ENCODE measurements around the gene NEIL1.
"Not testable (repeated sequence)": the region's sequence is repeated elsewhere in the genome, so short reads cannot be mapped to it uniquely, and the experiment has no call there.

The NEIL1 gene
- long read RNA-seq, donor 1, partial matches to known transcripts = 0 of 4 reads
- long read RNA-seq, donor 1, other reads (novel, unspliced or antisense) = 0 of 4 reads
- long read RNA-seq, donor 2 = 0 reads
- long read RNA-seq, donor 3, partial matches to known transcripts = 0 of 5 reads
- long read RNA-seq, donor 3, other reads (novel, unspliced or antisense) = 0 of 5 reads
- long read RNA-seq, donor 4, partial matches to known transcripts = 13 of 23 reads
- long read RNA-seq, donor 4, other reads (novel, unspliced or antisense) = 6 of 23 reads
- long read RNA-seq, donor 5, partial matches to known transcripts = 23 of 24 reads
- long read RNA-seq, donor 5, other reads (novel, unspliced or antisense) = 0 of 24 reads
- long read RNA-seq, donor 6, partial matches to known transcripts = 7 of 7 reads
- long read RNA-seq, donor 6, other reads (novel, unspliced or antisense) = 0 of 7 reads
- long read RNA-seq, donor 7 = 0 reads
- long read RNA-seq, donor 8, partial matches to known transcripts = 0 of 4 reads
- long read RNA-seq, donor 8, other reads (novel, unspliced or antisense) = 0 of 4 reads

- no peak for DNase-seq
Measured at GRCh38 chr15:75346796-75347221, at the start of gene NEIL1. NEIL1 (plus strand) TSS chr15:75347039; CDS start chr15:75348906, 1,867 bp downstream.

GRCh38 chr15:75298541-75299310, 48.1 kb upstream of the NEIL1 start:
- DNase-seq = not testable (repeated sequence)

GRCh38 chr15:75299311-75299688, 47.5 kb upstream of the NEIL1 start:
- not testable (repeated sequence) for DNase-seq

GRCh38 chr15:75300026-75300425, 46.8 kb upstream of the NEIL1 start:
- not testable (repeated sequence) for DNase-seq

- no peak for DNase-seq
Measured at GRCh38 chr15:75302318-75302717, 44.5 kb upstream of the NEIL1 start.

GRCh38 chr15:75302753-75303152, 44.1 kb upstream of the NEIL1 start:
- not testable (repeated sequence) for DNase-seq

- no peak for DNase-seq
Measured at GRCh38 chr15:75306188-75306587, 40.7 kb upstream of the NEIL1 start.

GRCh38 chr15:75307778-75308390, 39.0 kb upstream of the NEIL1 start:
- DNase-seq = no peak

GRCh38 chr15:75309711-75310110, 37.1 kb upstream of the NEIL1 start:
- no peak for DNase-seq

- not testable (repeated sequence) for DNase-seq
Measured at GRCh38 chr15:75312548-75312947, 34.3 kb upstream of the NEIL1 start.

- DNase-seq = no peak
Measured at GRCh38 chr15:75313116-75313845, 33.6 kb upstream of the NEIL1 start.

- no peak for DNase-seq
Measured at GRCh38 chr15:75314552-75315290, 32.1 kb upstream of the NEIL1 start.

- DNase-seq = not testable (repeated sequence)
Measured at GRCh38 chr15:75319231-75319897, 27.5 kb upstream of the NEIL1 start.

GRCh38 chr15:75321711-75322110, 25.1 kb upstream of the NEIL1 start:
- DNase-seq = no peak

- no peak for DNase-seq
Measured at GRCh38 chr15:75325922-75326321, 20.9 kb upstream of the NEIL1 start.

GRCh38 chr15:75327005-75327404, 19.8 kb upstream of the NEIL1 start:
- no peak for DNase-seq

GRCh38 chr15:75327491-75327890, 19.3 kb upstream of the NEIL1 start:
- no peak for DNase-seq

GRCh38 chr15:75328493-75329314, 18.1 kb upstream of the NEIL1 start:
- DNase-seq = no peak

- no peak for DNase-seq
Measured at GRCh38 chr15:75329571-75329970, 17.3 kb upstream of the NEIL1 start.

- DNase-seq = not testable (repeated sequence)
Measured at GRCh38 chr15:75332093-75332492, 14.7 kb upstream of the NEIL1 start.

Measured in right kidney (tissue), 9 donors.